HUDEP-2 (cell line): ENCODE data around the gene SELENOK.

Experiments
- DNase-seq, 76 experiments: peaks; one replicate each; lab custom pipeline; 2025; ENCODE audit not compliant: unreplicated experiment in 76 of 76; lab: John Stamatoyannopoulos, UW

Gene SELENOK

GRCh38 chr3:53844262-53845102 is 47.2 kb downstream of the SELENOK start:
- no peak for DNase-seq

- DNase-seq: no peak
These were observed 48.2 kb downstream of the SELENOK start for GRCh38 chr3:53843195-53844177.

- DNase-seq: no peak
These were observed 49.0 kb downstream of the SELENOK start for GRCh38 chr3:53842436-53843194.

- no peak for DNase-seq
These were observed 50.4 kb downstream of the SELENOK start for GRCh38 chr3:53841296-53841695.

GRCh38 chr3:53837331-53837730 is 54.3 kb downstream of the SELENOK start:
- peak in 2 of 76 experiments; percentile 4 to 5 for DNase-seq

- no peak for DNase-seq
These were observed 55.4 kb downstream of the SELENOK start for GRCh38 chr3:53836084-53836872.

- no peak for DNase-seq
These were observed 56.4 kb downstream of the SELENOK start for GRCh38 chr3:53835257-53835656.

GRCh38 chr3:53834429-53835095 is 57.1 kb downstream of the SELENOK start:
- DNase-seq: no peak
